NCI-H526 (cell line): Measurements from ENCODE around the gene CTNNA3.

Source experiments
- DNase-seq, 2 experiments: peaks; one replicate each; lab custom pipeline; 2025; lab: John Stamatoyannopoulos, UW

CTNNA3 gene

DNA sequence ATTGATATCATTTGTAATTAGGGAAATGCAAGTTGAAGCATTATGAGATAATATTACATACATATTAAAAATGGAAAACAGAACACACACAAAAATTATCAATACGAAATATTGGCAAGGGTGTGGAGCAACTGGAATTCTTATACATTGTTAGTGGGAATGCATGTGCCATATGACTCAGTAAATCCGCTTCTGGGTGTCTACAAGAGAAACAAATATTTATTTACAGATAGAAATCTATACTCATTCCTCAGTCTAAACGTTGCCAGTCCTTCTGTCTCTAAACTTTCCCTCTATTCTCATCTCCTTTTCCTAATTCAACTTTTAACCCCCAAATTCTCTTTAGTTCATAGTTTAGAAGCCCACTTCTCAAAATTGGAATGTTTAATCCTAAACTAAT, 940.5 kb downstream of the CTNNA3 start:
- DNase-seq, result no peak

DNA sequence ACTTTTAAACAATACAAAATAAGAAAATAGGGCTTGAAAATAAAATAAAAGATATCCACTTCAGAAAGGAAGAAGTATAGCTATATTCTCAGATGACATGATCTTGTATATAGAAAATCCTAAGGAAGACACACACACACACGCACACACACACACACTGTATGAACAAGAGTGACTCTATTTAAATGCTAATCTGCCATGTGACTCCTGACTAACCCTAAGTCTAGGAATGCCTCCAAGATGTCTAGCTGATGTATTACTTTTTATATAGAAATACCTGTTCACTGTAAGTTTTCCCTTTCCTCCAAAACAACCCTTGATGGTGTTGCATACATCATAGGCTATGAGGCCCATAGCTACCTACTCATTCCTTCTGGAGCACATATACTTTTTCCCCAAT, 943.3 kb downstream of the CTNNA3 start:
- no peak for DNase-seq

DNA sequence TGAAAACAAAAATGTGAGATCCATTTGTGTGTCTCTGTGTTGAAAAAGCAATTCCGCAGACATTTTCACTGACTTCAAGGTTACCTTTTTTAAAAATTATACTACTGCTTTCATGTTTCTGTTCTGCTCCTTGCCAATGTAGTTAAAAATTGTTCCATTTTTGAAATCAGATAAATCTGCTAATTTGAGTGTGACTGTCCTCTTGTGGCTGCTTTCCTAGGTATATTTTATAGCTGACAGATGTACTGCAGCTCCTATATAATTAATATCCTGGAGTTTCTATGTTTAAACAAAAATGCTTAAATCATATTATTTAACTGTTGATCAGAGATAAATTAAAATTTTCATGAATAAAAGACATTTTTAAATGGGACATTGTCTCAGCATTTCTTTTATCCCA, 947.8 kb downstream of the CTNNA3 start:
- DNase-seq, result no peak

DNA sequence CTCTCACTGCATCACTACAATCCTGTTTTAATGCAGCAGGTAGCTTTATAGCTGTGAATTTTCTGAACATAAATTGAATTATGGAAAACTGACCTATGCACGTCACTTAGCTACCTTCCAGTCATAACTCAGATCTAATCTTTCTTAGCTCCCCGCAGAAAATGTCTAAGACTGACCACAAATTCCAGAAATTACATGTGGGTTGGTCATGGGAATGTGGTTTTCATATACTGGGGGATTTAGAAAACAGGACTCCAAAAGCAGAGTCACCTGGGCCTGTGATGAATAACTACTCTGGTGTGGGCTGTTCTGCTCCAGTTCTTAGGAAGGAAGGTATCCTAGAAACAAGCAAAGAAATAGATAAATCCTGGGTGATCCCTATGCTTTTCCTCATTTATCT, 948.5 kb downstream of the CTNNA3 start:
- no peak for DNase-seq

DNA sequence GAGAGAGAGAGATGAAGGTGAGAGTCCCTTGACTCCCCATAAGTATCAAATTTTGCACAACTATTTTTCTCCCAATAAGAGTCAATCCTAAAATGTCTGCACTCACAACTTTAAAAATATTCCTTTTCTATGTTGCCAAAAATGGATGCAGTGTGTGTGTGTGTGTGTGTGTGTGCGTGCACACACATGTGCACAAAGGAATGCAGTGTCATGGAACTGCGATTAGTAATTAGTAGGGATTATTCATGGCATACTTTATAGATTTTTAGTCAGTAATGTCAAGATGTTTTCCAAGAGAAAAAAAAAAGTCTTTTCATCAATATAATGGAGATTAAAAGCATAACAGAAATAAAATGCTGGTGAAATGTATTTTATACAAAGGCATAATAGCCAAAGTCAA, 949.3 kb downstream of the CTNNA3 start:
- DNase-seq, result no peak

DNA sequence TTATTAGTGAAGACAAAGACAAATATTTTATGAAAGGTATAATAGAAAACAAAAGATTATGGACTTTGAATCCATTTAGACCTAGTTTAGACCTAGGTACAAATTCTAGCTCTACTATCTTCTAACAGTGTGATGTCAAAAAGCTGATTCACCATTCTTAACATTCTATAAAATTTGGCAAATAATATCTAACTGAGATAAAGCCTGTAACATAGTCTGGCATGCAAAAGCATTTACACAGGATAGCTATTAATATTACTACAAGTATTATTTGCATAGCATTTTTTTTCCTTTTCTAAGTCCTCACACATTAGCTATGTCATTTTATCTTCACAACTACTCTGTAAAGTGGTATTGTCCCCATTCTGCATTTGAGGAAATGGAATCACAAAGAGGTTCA, 949.7 kb downstream of the CTNNA3 start:
- no peak for DNase-seq

DNA sequence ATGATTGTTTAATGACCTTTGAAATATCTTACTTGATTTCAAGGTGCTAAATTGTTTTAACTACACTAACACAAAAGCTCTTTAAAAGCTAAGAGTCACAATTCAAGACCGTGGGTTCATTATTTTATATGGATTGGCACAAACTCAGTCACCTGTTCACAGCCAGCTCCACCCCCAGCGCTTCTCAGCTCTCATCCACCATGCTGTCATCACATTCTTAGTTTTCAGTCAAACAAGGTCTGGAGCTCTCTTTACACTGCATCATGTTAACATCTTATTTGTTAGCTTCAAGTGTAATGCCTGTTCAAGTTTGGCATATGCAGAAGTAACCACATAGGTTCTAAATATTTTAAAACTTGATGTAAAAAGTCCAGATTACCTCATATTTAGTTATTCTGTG, 951.1 kb downstream of the CTNNA3 start:
- DNase-seq, result no peak

DNA sequence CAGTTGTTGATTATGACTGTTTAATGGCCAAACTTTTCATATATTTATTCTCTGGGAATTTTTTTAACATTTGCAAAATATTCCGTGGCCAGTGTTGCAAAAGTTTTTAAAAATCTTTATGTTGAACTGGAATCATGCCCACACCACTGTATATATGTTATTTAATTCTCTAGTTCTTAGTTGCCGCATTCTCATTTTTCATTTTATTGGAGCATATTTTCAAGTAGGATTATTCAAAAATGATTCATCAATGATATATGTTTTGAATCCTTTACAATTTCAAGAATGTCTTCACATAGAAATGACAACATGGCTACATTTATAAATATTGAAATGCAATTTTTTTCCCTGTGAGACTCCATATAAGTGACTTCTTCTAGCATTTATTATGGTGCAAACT, 958.8 kb downstream of the CTNNA3 start:
- no peak for DNase-seq

DNA sequence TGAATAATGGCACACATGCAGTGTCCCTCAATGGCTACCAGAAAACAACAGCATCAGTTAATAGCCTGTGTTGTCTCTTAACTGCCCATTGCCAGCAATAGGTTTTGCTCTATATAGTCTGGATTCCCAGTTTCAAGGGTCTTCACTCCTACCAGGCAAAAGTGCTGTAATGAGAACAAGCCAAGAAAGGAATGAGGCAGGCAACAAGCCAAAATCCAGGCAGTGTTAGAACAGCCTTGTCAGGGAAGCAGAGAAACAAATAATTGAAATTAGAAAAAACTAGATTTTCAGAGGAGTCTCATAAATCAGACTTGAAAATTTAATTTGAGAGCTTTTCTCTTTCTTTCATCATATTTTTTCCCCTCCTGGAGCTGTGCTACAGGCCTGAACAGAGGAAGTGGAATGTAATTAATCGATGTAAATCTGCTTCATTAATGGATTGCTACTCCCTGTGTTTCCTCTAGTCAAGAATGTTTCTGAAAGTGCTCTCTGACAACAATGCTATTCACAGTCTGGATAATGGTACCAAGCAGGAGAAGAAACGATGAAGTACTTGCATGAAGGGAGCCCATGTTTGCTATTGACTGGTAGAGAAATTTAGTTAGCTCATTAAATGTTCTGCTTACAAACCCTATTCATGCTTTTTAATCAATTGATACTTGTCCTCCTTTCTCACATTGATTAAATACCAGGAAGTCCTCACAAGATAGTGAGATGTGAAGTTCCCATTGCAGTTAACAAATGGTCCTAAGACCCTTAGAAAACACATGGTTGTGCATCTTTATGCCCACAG, 972.2 kb downstream of the CTNNA3 start:
- no peak for DNase-seq

DNA sequence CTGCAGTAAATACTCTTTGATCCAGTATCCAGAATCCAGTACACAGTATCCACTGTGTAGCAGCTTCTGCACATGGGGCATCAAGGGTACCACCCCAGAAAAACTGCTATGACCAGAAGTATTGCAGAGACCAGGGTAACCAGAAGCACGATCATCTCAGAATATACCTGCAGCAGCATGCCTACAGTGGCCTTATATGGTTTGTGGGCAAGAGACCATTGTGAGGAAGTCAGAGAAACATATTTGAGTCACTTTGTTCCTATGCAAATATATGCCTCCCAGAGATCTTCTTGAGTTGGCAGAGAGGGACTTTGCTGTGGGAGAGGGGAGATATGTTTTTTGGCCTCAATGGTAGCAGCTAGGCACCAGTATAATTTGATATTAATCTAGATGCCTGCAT, 976.5 kb downstream of the CTNNA3 start:
- no peak for DNase-seq

DNA sequence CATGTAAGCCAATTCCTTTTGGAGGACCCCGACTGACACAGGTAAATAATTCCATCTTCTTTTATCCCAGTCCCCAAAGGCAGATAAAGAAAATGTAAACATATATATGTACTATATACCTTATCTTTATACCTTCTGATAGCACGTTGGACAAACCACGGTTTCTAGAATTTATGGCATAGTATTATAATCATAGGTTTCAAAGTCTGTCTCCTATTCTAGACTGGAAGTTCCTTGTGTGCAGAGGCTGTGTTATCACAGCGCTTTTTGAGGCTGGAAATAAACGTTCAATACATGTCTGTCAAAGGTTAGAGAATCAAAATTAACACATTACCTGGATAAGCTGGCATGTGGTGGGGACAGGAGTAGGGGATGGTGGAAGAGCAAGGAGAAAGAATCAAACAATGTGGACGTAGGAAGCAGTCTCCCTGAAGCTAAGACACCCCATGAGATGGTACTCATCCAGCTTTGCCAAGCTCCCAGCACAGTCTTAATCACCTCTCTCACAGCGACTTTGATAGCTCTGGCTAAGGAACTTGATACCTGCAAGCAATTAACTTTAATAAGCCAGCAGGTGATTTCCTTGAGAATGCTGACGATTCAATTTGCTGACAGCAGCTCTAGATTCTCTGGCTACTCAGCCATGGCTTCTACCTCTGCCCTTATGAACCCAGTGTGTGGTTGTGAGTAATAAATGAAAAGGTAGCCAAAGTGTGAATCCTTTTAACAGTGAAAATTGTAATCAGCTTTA, 978.6 kb downstream of the CTNNA3 start:
- DNase-seq, result no peak

DNA sequence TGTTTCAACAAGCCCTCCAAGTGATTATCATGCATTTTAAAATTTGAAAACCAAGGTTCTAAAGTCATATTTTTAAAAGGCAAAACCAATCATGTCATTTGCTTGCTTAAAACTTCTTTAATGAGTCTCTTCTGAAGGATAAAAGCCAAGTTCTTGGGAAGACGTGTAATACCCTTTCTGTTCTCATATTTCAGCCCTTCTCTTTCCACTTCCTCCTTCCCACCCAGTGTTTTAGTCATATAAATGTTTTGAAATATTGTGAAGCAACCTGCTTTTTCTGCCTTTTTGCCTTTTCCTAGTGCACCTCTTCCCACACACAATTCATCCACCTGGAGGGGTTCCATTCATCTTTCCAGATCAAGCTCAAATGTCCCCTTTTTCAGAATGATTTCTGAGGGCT, 981.3 kb downstream of the CTNNA3 start:
- no peak for DNase-seq

DNA sequence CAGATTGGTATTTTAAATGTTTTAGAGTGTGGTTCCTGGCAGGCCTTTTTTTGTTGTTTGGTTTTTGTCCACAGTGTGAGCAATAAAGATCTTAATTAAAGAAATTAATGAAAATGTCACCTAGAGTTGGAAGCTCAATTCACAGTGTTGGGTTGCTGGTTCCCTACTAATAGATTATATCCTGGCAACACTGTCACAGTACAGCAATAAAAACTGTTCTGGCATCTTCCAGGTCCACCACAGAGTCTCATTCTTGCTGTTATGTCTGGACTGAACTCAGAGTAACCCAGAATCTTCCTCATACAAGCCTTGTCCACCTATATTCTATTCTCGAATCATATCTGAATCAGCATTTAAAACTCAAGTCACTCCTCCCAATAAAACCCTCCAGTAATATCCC, 982.6 kb downstream of the CTNNA3 start:
- no peak for DNase-seq

DNA sequence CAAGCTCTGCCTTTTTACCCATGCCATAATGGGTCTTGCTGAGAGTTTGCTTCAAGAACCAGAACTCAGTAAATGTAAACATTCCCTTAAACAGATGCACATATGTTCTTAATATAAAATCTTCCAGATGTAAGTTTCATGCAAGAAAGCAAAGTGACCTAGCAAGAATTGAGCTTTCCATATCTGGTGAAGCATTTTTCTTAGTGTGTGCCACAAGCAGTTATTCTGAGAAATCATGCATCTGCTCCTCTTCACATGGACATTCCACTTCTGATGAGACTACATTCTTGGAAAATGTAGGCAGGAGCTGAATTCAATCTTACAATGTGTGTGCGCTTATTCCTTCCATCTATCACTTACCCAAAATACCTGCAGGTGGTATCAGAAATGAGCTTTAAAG, 997.9 kb downstream of the CTNNA3 start:
- no peak for DNase-seq

DNA sequence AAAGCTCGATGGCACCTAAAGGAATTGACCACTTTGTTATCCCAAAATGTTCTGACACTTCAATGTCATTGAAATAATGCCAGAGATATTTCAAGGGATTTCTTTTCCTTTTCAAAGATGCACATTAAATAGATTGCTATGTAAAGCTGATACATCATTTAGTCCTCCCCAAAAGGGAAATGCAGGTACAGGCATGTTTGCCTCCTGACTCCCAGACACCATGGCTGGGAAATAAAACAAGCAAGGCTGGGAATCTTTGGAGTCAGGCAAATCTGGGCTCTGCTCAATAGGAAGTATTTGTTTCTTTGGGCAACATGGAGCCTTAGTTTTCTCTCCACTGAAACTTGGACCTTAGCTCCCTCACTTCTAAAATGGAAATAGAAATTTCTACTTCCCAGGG, 1000.9 kb downstream of the CTNNA3 start:
- no peak for DNase-seq

DNA sequence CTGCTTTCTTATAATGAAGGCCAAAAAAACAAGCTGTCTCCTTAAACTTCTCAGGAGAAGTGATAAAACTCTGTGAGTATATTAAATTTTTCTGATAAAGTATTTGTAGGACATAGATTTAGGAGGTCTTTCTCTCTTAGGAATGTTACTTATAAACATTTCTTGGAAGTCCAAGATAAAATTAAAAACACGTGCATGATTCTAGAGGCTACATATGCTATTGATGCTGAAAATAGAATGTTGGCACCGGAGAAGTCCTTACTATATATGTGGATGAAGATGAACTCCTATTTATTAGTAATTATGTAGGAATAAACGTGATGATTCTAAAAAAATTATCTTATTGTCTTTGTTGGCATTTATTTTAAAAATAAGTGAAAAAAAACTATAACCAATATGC, 1011.4 kb downstream of the CTNNA3 start:
- DNase-seq, result no peak

DNA sequence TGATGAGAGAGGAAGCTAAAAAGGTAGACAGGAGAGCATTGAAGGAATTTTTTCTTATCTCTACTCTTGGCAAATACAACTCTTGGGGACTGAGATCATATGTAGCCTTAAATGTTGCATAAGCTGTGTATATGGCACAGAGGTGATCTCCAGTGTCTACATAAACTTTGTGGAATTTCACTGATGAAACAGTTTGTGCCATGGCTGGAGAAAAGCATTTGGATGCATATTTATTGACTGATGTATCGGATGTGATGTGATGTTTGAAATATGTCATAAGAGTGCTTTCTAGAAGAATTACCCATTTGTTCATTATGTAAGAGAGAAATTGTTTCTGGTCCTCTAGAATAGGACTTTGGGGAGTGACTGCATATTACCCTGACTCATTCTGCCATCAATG, 1015.1 kb downstream of the CTNNA3 start:
- no peak for DNase-seq

DNA sequence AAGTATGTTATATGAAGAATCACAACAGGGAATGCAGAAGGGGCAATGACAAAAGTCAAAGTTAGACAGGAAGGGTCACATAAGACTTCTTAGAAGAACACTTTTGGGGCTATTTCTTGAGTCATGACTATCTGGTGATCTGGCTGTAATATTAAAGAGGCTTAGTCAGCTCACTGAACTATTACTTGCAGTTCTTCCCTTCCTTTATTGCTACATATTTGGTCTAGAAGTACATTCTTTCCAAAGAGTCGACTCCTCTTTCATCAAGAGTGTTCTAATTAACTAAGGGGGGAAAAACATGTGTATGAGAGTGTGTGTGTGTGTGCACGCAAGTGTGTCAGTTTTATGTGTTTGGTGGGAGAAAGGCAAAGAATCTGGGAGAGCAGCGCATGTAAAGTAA, 1017.5 kb downstream of the CTNNA3 start:
- DNase-seq, result no peak

DNA sequence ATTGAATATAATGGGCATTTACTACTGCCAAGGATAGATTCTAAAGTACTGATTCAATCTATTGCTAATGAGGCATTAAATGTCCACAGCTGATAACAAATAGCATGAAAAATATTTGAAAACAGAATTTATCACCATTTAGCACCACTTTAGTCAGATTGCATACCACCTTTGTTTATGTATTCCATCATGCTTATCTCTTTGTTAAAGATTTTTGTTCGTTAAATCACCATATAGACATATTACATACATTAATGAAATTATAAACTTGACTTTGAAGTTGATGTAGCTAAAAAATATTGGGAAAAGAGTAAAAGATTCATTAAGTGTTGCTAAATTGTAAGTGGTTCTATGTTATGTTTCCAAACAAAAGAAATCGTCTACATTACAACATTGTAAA, 1022.9 kb downstream of the CTNNA3 start:
- no peak for DNase-seq

DNA sequence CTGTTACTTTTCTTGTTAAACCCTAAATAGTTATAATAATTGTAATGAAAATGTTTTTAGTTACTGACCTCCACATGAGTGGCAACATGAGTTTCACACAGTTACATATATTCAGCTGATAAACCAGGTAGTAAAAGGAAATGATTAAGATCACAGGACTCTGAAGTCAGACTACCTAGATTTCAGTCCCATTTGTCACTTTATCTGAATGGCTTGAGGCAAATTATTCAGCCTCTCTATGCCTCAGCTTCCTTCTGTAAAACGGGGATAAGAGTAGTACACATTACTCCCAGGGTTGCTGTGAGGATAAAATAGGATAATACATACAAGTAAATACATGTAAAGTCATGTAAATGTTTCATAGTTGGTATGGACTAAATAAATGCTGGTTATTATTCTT, 1024.4 kb downstream of the CTNNA3 start:
- DNase-seq, result no peak

DNA sequence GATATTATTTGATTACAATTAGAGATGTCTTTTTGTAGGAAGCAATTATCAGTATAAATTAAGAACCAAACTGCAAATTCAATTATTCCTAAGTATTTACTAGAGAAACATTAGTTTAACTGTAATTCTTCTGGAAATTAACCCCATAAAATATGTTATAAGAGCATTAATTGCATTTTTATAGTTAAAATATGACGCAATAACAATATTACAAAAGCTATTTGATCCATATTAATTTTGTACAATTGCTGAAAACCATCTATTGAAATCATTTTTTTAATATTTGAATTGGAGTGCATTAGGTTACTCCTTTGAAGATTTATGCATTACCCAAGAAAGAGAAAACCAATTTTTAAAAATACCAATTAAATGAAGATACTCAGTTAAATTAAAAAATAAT, 1024.9 kb downstream of the CTNNA3 start:
- DNase-seq, result no peak

DNA sequence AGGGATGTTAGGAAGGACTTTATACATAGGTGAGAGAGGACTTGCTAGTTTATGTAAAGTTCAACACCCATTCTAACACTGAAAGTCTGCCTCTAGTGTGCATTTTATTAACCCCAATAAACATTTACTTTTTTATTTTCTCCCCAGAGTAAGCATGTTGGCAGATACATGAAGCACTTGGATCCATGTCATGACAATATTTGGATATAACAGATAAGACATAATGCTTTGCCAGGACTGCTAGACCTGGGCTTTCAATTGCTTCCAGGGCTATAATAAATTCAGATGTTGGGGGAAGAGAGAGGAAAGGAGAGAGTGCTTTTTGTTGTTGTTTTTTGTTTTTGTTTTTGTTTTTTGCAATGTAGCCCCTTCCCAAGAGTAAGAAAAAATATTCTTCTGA, 1039.5 kb downstream of the CTNNA3 start:
- DNase-seq, result no peak

DNA sequence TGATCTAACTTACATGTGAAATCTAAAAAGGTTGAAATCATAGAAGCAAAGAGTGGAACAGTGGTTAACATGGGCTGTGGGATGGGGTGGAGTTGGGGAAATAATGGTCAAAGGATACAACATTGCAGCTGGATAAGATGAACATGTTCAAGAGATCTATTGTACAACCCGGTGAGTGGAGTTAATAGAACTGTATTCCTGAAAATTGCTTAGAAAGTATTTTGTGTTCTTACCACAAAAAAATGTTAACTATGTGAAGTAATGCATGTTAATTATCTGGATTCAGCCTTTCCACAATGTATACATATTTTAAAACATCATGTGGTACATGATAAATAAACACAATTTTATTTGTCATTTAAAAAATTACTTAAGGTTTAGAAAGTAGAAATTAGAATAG, 1041.1 kb downstream of the CTNNA3 start:
- DNase-seq, result no peak
